HG03442 (cell line): ENCODE results near the gene CHTOP.

ENCODE experiments used
- ATAC-seq: cut with Tn5 transposase; IDR thresholded peaks from one replicate; pipeline ENCODE4 v1.9.1; 2021; ENCODE audit warnings: mild to moderate bottlenecking, moderate library complexity; ENCODE audit not compliant: unreplicated experiment

CHTOP gene

GRCh38 chr1:153612111-153612754 is 21.6 kb upstream of the CHTOP start:
- ATAC-seq = no peak

GRCh38 chr1:153612755-153613331 is 21.0 kb upstream of the CHTOP start, which contains the start of gene S100A16:
S100A16 (minus strand) TSS chr1:153613137; CDS start chr1:153608151, 4,986 bp downstream.
- no peak for ATAC-seq

GRCh38 chr1:153613406-153613805 is 20.5 kb upstream of the CHTOP start:
- no peak for ATAC-seq

- no peak for ATAC-seq
Observed at GRCh38 chr1:153614189-153614900, 19.5 kb upstream of the CHTOP start.

GRCh38 chr1:153614906-153615305 is 19.0 kb upstream of the CHTOP start:
- no peak for ATAC-seq

- ATAC-seq = no peak
Observed at GRCh38 chr1:153615406-153615805, 18.5 kb upstream of the CHTOP start.

- no peak for ATAC-seq
Observed at GRCh38 chr1:153616144-153616916, 17.5 kb upstream of the CHTOP start, which contains the start of gene S100A14. S100A14 (minus strand) TSS chr1:153616325; CDS start chr1:153615858, 467 bp downstream.

GRCh38 chr1:153616917-153617311 is 17.0 kb upstream of the CHTOP start:
- ATAC-seq = no peak

- no peak for ATAC-seq
Observed at GRCh38 chr1:153617663-153618062, 16.2 kb upstream of the CHTOP start.

- no peak for ATAC-seq
Observed at GRCh38 chr1:153619171-153619570, 14.7 kb upstream of the CHTOP start.

GRCh38 chr1:153623101-153623500 is 10.8 kb upstream of the CHTOP start:
- no peak for ATAC-seq

- no peak for ATAC-seq
Observed at GRCh38 chr1:153624965-153625611, 8.8 kb upstream of the CHTOP start.

- ATAC-seq = no peak
Observed at GRCh38 chr1:153626477-153626903, 7.4 kb upstream of the CHTOP start.

GRCh38 chr1:153626904-153627714 is 6.8 kb upstream of the CHTOP start, which contains the start of gene S100A13:
S100A13 (minus strand) TSS chr1:153627505; CDS start chr1:153626472, 1,033 bp downstream.
- ATAC-seq = no peak

GRCh38 chr1:153627715-153628626 is 5.9 kb upstream of the CHTOP start, which contains the start of gene S100A1:
S100A1 (plus strand) TSS chr1:153628434; CDS start chr1:153630522, 2,088 bp downstream.
- no peak for ATAC-seq

- ATAC-seq = no peak
Observed at GRCh38 chr1:153628638-153629342, 5.1 kb upstream of the CHTOP start.

- no peak for ATAC-seq
Observed at GRCh38 chr1:153629343-153629665, 4.6 kb upstream of the CHTOP start.

GRCh38 chr1:153629971-153630370 is 3.9 kb upstream of the CHTOP start:
- ATAC-seq = no peak
